ENCODE results near the gene SYMPK.

GRCh38 chr19:45848922-45849321, 14.0 kb downstream of the SYMPK start:
- TF ChIP-seq ZBTB26 (tag by site-specific recombination; optimal IDR thresholded peaks at IDR 0.05) (no peak), ZNF112 (tag by site-specific recombination; IDR thresholded peaks at IDR 0.05) (no peak), KLF1 (tag by site-specific recombination; IDR thresholded peaks at IDR 0.05) (no peak), REST (tag by site-specific recombination; IDR thresholded peaks at IDR 0.05) (no peak), ZNF248 (tag by site-specific recombination; IDR thresholded peaks at IDR 0.05) (no peak)
- TF ChIP-seq, protein P1, sequence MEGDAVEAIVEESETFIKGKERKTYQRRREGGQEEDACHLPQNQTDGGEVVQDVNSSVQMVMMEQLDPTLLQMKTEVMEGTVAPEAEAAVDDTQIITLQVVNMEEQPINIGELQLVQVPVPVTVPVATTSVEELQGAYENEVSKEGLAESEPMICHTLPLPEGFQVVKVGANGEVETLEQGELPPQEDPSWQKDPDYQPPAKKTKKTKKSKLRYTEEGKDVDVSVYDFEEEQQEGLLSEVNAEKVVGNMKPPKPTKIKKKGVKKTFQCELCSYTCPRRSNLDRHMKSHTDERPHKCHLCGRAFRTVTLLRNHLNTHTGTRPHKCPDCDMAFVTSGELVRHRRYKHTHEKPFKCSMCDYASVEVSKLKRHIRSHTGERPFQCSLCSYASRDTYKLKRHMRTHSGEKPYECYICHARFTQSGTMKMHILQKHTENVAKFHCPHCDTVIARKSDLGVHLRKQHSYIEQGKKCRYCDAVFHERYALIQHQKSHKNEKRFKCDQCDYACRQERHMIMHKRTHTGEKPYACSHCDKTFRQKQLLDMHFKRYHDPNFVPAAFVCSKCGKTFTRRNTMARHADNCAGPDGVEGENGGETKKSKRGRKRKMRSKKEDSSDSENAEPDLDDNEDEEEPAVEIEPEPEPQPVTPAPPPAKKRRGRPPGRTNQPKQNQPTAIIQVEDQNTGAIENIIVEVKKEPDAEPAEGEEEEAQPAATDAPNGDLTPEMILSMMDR (tag by site-specific recombination; IDR thresholded peaks at IDR 0.05): no peak
- TF ChIP-seq, protein P2, sequence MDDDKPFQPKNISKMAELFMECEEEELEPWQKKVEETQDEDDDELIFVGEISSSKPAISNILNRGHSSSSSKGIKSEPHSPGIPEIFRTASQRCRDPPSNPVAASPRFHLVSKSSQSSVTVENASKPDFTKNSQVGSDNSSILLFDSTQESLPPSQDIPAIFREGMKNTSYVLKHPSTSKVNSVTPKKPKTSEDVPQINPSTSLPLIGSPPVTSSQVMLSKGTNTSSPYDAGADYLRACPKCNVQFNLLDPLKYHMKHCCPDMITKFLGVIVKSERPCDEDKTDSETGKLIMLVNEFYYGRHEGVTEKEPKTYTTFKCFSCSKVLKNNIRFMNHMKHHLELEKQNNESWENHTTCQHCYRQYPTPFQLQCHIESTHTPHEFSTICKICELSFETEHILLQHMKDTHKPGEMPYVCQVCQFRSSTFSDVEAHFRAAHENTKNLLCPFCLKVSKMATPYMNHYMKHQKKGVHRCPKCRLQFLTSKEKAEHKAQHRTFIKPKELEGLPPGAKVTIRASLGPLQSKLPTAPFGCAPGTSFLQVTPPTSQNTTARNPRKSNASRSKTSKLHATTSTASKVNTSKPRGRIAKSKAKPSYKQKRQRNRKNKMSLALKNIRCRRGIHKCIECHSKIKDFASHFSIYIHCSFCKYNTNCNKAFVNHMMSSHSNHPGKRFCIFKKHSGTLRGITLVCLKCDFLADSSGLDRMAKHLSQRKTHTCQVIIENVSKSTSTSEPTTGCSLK (tag by site-specific recombination; IDR thresholded peaks at IDR 0.05): no peak

Data from HEK293 (cell line).